Thyroid gland (tissue), 4 donors: ENCODE data around the gene GIT2.

Source experiments
- POLR2A ChIP-seq, 2 donors: fragments of 450-650 bp; IDR thresholded peaks; one replicate each; pipeline ENCODE4 v1.6.1; 2017; ENCODE audit warnings: antibody characterized with exemption in 2 of 2, mild to moderate bottlenecking in 2 of 2, moderate library complexity in 1 of 2
- TF ChIP-seq, protein P1 (sequence below), 6 experiments: fragments of 200-600 bp in 3 of 6; fragments of 450-650 bp in 3 of 6; sonication (generic) in 3 of 6; IDR thresholded peaks; one replicate each; pipeline ENCODE4 v1.5.1; 2016 to 2019; ENCODE audit warnings: antibody characterized with exemption in 6 of 6, mild to moderate bottlenecking in 2 of 6, inconsistent platforms in 1 of 6, moderate library complexity in 1 of 6

DNA sequence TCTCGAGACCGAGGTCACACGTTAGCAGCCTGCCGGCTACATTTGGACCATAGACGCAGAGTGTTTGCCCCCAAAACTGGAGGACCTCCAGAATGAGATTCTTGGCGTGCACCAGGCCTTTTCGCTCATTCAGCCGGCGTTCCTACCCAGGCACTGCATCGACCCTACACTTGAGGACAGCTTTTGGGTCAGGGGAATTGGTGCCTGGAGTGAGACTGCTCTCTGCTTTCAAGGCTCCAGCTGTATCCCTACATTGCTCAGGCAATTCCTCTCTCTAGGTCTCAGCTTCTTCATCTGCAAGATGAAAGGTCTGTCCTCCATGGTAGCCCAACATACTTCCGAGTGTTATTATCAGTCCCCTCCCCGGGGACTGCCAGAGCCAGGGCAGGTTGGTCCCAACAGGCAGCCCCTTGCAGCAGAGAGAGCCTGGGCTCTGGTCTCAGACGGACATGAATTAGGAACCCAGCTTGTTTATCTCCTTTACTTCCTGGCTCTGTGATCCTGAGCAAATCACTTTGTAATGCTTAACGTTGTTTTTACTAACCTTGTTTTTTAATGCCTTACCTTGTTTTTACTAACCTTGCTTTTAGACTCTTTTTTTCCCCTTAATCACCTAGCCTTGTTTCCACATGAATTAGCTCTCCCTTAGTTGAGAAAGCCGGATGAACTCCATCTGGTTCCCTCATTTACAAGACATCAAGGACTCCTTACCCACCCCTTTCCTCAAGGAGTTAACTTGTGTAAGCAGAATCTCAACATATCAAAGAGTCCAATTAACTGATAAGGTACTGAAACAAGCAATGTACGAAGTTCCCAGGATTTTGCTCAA is 95.2 kb downstream of the GIT2 start:
- TF ChIP-seq, protein P1, sequence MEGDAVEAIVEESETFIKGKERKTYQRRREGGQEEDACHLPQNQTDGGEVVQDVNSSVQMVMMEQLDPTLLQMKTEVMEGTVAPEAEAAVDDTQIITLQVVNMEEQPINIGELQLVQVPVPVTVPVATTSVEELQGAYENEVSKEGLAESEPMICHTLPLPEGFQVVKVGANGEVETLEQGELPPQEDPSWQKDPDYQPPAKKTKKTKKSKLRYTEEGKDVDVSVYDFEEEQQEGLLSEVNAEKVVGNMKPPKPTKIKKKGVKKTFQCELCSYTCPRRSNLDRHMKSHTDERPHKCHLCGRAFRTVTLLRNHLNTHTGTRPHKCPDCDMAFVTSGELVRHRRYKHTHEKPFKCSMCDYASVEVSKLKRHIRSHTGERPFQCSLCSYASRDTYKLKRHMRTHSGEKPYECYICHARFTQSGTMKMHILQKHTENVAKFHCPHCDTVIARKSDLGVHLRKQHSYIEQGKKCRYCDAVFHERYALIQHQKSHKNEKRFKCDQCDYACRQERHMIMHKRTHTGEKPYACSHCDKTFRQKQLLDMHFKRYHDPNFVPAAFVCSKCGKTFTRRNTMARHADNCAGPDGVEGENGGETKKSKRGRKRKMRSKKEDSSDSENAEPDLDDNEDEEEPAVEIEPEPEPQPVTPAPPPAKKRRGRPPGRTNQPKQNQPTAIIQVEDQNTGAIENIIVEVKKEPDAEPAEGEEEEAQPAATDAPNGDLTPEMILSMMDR (IDR thresholded peaks at IDR 0.05), result no peak
- TF ChIP-seq POLR2A (IDR thresholded peaks at IDR 0.05), result no peak
